NCI-H1105 treated with DMSO at 0.1 percent for 48 hours (cell line): ENCODE results near the gene PGA3.
"Not testable (repeated sequence)": the region's sequence is repeated elsewhere in the genome, so short reads cannot be mapped to it uniquely, and the experiment has no call there.

ENCODE experiments used
- DNase-seq: peaks from one replicate; lab custom pipeline; 2025; lab: John Stamatoyannopoulos, UW

PGA3 gene

DNA sequence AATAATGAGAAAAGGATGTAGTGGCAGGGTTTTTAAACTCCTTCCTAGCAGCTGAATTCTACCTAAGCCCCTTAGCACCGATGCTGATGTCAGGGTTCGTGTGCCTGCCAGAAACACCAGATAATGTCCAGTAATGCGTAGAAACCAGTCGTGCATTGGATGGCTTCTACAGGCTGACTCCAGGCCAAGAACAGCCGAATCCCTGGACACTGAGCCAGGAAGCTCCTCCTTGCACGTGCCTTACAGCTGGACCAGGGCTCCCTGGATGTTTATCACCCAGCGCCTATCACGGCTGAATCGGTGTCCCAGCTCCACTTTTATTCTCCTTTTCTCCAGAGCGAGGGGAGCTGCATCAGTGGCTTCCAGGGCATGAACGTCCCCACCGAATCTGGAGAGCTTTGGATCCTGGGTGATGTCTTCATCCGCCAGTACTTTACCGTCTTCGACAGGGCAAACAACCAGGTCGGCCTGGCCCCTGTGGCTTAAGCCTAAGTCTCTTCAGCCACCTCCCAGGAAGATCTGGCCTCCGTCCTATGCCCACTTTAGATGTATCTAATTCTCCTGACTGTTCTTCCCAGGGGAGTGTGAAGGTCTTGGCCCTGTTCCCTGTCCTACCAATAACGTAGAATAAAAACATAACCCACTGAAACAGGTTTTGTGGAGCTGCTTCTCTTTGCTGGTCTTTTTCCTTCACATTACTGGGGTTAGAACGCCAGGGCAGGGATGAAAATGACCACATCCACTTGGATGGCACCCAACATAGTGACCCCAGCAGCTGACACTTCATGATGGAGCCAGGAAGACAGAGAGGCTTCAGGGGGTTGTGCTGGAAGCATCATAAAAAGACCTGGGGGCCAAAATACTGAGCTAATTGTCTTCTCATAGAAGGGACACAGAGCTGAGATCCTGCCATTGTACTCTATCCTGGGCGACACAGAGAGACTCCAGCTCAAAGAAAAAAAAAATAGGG, 47.8 kb downstream of the PGA3 start:
- DNase-seq: not testable (repeated sequence)

DNA sequence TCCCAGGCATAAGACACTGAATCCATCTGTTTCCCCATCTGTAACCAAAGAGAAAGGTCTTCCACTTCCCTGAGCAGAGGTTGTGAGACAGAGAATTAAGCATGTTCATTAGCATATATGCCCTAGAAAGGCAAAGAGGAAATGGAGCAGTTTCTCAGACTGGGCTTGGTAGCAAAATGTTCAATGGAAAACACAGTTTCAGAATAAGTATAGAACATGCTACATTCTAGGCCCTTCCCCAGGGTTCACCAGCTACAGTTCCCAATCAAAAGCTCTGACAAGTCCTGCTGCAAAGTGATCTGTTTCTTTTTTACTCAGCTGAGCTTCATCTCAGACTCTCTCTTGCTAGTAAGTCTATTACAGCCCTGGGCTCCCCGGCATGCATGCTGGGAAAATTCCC, 49.0 kb downstream of the PGA3 start:
- not testable (repeated sequence) for DNase-seq

DNA sequence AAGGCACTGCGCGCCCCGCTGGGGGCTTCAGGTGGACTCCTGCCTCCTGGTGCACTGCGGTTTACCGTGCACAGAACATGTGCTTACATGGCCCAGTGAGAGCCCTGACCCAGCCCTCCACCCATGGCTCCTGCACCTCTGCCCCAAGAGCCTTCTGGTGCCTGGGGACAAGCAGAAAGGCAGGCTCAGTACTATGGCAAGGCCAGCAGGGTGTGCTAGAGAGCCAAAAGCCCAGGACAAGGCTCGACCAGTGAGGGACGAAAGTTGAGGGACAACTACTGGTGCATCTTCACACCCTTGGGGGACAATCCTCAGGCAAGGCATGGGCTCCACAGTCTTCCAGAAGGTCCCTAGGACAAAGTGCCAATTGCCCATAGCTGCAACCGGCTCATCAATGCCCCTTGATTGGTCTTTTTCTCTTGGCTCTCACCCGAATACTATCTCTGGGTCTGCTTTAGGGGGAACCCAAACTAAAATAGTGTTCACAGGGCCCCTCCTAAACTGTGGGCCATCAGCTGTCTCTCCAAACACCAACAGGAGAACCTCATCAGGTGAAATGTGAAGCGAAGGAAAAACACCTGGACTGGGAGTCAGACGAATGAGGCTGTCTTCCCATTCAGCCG, 51.2 kb downstream of the PGA3 start:
- peak; percentile 27 for DNase-seq

DNA sequence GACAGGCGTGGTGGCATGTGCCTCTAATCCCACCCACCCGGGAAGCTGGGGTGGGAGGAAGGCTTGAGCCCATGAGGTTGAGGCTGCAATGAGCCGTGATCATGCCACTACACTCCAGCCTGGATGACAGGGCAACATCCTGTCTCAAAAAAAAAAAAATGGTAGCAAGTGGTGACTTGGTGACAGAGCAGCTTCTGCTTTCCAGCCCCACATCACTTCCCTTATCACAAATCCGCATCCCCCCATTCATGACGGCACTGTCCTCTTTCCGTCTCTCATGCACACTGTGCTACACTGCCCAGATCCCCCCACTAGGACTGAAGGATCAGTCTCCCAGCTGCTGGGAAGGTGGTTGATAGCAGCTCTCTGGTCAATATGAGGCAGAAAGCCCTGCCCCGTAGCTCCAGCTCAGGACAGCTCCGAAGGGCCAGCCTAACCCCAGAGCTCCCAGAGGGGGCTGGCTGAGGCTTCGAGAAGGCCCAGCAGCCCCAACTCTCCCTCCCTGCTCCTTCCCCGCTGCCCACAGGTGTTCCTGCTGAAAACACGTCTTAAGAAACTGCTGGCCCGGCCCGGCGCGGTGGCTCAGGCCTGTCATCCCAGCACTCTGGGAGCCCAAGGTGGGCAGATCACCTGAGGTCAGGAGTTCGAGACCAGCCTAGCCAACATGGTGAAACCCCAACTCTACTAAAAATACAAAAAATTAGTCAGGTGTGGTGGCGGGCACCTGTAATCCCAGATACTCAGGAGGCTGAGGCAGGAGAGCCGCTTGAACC, 53.6 kb downstream of the PGA3 start:
- DNase-seq: no peak

DNA sequence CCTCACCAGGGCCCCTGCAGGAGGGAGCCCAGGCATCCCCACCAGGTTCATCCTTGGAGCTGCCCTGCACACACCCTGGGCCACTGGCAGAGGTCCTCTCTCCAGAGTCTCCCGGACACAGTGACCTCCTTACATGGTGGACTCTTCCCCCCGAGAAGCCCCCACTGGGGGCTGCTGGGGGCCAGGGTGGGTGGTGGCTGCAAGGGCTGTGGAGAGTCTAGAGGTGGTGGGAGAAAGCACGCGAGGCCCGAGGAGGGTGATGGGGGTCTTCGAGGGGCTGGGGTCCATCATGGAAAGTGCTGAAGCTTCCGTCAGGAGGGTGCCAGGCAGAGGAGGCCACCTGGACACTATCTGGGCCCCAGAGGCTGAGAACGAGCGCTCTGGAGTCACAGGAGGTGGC, 55.2 kb downstream of the PGA3 start:
- DNase-seq: no peak

DNA sequence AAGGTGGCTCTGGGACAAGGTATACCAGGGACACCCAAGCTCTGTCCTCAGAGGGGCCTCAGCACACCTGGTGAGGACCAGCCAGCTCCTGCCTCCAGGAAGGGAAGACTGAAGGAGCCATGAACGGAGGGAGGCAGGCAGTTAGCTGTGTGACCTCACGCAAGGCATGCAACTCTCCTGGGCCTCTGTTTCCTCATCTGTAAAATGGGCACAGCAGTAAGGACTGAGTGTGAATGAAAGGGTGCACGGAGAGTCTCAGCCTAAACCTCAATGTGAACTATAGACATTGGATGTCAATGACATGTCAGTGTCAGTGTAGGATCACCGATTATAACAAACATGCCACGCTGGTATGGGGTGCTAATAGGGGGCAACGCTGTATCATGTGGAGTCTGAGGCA, 56.0 kb downstream of the PGA3 start:
- no peak for DNase-seq
